ENCODE measurements around the gene EXOSC5. TPM values are rescaled to one million over a fixed set of nuclear protein-coding genes. Genes with fewer than 3 reads are reported as not detected.
"Not testable (repeated sequence)": the region's sequence is repeated elsewhere in the genome, so short reads cannot be mapped to it uniquely, and the experiment has no call there.

EXOSC5 gene
- polyA plus RNA-seq, 12 donors, result 11.0 to 35.4 (median 14.1) TPM; not detected in 1

DNA sequence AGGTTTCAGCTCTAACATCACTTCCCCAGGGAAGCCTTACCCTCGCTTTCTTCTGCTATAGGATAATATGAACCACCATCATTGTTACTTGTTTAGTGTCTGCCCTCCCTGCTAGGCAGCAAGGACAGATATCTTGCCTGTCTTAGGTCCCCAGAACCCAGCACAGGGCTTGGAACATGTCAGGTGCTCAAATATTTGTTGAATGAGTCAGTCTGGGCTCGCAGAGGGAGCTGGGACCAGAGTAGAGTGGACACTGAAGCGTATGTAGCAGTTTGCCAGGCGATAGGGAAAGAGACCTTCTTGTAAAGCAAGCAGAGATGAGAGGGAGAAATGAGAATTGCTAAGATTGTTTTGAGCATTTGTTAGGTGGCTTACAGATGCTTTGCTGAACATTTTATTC lies 12.1 kb upstream of the EXOSC5 start:
- DNase-seq, result no peak

GRCh38 chr19:41408846-41409245 lies 11.7 kb upstream of the EXOSC5 start:
- DNase-seq, result not testable (repeated sequence)

GRCh38 chr19:41408256-41408655 lies 11.1 kb upstream of the EXOSC5 start:
- DNase-seq, result no peak

DNA sequence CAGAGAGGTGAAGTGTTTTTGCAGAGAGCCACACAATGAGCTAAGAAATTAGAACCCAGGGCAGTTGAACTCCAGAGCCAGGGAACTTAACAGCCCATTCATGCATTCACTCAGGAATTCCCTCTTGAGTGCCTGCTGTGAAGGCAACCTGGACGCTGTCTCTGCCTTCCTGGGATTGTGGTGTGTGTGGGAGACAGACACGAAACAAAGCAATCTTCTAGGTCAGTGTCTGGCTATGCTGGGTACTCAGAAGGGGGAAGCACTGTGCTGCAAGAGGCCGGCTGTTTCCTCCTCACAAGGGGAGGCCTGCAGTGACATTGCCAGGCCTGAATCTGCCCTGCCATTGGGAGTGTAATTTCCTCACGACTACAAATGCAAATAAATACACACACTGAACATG lies 10.1 kb upstream of the EXOSC5 start:
- no peak for DNase-seq

- DNase-seq, result no peak
Observed at GRCh38 chr19:41405776-41406175, 8.6 kb upstream of the EXOSC5 start.

DNA sequence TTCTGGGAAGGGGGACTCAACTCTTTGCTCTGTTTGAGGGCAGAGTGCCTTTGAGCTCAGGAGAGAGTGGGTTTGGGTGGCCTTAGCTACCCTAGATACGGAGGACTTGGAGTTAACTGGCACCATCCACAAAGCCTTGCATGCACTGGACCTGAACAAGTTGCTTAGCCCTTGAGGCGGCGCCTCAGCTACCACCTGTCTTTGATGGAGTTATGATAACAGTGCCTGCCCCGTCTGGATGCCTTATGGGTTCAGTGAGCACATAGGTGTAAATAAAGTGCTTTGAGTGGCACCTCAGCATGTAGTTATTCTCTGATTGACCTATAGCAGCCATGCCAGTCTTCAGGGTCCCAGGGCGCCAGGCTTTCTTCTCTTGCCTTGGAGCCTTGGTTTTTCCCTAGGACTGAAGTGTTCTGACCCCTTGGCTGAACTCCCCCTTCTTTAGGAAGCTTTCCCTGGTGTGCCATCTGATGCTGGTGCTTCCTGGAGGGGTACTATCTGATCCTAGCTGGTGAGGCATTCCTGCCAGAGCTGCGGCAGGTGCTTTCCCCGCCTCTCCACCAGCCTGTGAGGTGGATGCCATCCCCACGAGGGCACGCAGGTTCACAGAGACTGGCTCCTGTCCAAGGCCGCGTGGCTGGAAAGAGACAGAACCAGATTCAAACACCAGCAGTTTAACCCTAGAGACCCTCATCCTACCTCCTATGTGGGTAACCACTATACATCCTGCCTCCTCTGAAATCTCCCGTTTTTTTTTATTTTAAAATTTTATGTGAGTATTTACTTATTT lies 6.2 kb upstream of the EXOSC5 start:
- DNase-seq, result no peak

GRCh38 chr19:41402010-41402409 lies 4.9 kb upstream of the EXOSC5 start:
- no peak for DNase-seq

DNA sequence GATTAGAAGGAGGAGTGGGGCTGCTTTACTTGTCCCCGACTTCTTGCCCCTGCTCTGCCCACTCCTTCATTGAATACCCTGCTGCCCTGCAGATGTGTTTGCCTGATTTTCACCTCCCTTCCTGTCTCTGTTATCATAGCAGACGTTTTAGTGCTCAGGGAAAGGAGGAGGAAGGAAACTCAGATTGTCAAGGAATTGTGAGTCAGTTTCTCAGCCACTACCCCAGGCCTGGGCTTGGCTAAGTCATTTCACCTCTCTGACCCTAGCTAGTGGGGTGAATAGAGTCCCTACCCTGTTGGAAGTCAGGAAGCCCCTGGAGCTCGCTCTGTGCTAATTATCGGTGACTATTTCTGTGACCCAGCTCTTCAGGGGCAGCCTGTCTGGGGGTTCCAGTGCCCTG lies 4.3 kb upstream of the EXOSC5 start:
- no peak for DNase-seq

GRCh38 chr19:41399525-41399924 lies 2.4 kb upstream of the EXOSC5 start:
- no peak for DNase-seq

GRCh38 chr19:41399091-41399490 lies 1.9 kb upstream of the EXOSC5 start:
- no peak for DNase-seq

DNA sequence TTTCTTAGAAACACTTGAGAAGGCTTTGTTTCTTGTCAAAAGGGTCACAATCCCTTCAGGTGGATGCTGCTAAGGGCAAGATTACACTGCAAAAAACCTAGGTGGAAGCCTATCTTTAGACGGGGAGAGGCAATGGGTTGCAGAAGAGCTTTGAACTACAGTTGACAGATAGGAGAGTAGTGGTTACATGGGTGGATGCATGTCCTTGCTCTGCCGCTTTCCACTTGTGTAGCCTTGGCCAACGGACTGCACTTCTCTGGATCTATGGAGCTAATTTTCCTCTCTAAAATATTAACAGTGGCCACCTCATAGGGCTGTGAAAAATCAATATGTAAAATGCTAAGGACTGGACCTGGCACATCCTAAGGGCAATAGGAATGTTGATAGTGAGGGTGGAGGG lies 1.4 kb upstream of the EXOSC5 start:
- no peak for DNase-seq

GRCh38 chr19:41398050-41398418 lies 875 bp upstream of the EXOSC5 start:
- no peak for DNase-seq

DNA sequence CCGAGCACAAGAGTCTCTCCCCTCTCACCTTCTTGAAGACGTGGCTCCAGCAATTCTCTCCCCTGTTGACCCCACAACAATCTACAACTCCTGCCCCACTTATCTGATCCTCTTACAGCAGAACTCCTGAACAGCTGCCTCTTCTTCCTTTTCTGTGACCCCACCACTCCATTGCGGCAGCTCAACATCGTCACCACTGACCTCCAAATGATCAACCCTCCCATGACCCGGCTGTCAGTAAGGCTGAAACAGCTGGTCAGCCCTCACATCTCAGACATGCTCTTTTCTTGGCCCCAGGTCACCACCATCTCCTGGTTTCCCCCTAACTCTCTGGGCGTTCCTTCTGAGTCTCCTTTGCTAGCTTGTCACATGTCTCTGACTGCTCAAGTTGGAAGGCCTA lies 1.8 kb downstream of the EXOSC5 start:
- no peak for DNase-seq

GRCh38 chr19:41392775-41393174 lies 4.4 kb downstream of the EXOSC5 start:
- no peak for DNase-seq

- DNase-seq, result no peak
Observed at GRCh38 chr19:41391618-41392017, 5.5 kb downstream of the EXOSC5 start.

DNA sequence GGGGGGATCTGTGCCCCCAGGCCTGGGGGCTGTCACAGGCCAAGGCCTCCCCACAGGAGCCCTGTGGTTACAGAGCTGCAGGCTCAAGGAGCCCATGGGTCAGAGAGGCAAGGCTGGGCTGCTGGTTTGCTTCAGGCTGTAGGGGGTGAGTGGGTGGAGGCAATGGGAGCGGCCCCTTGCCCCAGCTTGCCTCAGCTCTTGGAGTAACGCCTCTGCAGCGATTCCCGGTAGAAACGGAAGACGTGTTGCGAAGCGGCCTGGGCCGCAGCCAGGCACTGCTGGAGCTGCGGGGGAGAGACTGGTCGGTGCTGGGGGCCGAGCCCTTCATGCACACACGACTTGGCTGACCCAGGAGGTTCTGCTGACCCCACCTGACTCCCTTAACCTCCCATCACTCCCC lies 10.7 kb downstream of the EXOSC5 start:
- DNase-seq, result no peak

GRCh38 chr19:41384351-41384750 lies 12.8 kb downstream of the EXOSC5 start:
- no peak for DNase-seq

DNA sequence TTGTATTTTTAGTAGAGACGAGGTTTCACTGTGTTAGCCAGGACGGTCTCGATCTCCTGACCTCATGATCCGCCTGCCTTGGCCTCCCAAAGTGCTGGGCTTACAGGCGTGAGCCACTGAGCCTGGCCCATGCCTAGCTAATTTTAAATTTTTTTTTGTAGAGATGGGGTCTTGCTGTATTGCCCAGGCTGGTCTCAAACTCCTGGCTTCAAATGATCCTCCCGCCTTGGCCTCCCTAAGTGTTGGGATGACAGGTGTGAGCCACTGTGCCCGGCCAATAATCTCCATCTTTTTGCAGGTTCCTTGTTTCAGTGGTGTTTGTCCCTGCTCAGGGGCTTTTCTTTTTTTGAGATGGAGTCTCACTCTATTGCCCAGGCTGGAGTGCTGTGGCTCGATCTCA lies 15.6 kb downstream of the EXOSC5 start:
- DNase-seq, result not testable (repeated sequence)

- DNase-seq, result no peak
Observed at GRCh38 chr19:41377977-41378709, 19.0 kb downstream of the EXOSC5 start.

- no peak for DNase-seq
Observed at GRCh38 chr19:41376998-41377365, 20.2 kb downstream of the EXOSC5 start.

DNA sequence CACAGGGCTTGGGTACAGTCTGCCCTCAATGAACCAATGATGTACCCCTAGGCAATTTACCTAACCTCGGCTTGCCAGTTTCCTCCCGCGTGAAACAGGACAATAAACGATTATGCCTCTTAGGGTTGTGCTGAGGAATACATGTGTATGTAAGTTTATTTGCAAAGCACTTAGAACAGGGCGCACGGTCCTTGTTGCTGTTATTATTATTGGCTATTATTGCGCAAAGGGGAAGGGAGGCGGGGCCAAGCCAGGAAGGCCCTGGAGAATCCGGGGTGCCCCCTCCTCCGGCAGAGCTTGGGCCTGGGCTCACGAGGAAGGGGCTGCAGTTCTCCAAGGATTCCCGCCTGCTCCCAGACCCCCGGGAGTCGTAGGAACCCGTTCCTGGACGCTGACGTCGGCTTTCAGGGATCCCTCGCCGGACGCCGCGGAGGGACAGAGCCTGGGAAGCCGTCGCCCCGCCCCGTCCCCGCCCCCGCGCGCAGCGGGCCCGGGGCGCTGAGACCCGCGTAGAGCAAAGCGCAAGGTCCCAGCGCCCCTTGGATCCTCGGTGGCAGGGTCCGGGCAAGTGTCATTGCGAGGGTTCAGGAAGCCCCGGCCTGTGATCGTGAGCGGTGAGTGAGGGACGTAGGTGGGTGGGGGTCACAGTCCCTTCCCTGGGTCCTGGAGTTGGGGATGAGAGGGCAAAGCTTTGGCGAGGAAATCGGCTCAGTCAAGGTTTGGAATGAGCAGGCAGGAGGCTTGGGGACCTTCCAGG lies 20.7 kb downstream of the EXOSC5 start, which contains the start of gene TMEM91:
Gene TMEM91, plus strand, starts transcription at position 293 of the 757 bp plus-strand sequence. CDS start 1,777 bp downstream, outside the sequence.
- DNase-seq, result peak; percentile 24

- peak; percentile 81 for DNase-seq
Observed at GRCh38 chr19:41373993-41374392, 23.2 kb downstream of the EXOSC5 start.

GRCh38 chr19:41372501-41372900 lies 24.7 kb downstream of the EXOSC5 start:
- no peak for DNase-seq
